NCI-H2107 treated with DMSO at 0.1 percent for 48 hours (cell line): ENCODE data around the gene HIKESHI.

Experiments used
- DNase-seq: peaks from one replicate; lab custom pipeline; 2025; ENCODE audit not compliant: unreplicated experiment; lab: John Stamatoyannopoulos, UW

The HIKESHI gene

GRCh38 chr11:86374069-86374468 is 72.0 kb downstream of the HIKESHI start:
- no peak for DNase-seq

GRCh38 chr11:86374586-86374985 is 72.5 kb downstream of the HIKESHI start, which contains the start of gene CCDC81:
Gene CCDC81 (plus strand): TSS chr11:86374887. CDS start chr11:86375164, 277 bp downstream.
- no peak for DNase-seq

- DNase-seq = no peak
Observed at GRCh38 chr11:86377972-86378371, 75.9 kb downstream of the HIKESHI start.

- no peak for DNase-seq
Observed at GRCh38 chr11:86380295-86381059, 78.4 kb downstream of the HIKESHI start.

- no peak for DNase-seq
Observed at GRCh38 chr11:86383041-86383955, 81.3 kb downstream of the HIKESHI start.

GRCh38 chr11:86386283-86386682 is 84.2 kb downstream of the HIKESHI start:
- DNase-seq = no peak

- DNase-seq = no peak
Observed at GRCh38 chr11:86386746-86387145, 84.7 kb downstream of the HIKESHI start.

GRCh38 chr11:86388198-86388597 is 86.2 kb downstream of the HIKESHI start:
- DNase-seq = no peak

GRCh38 chr11:86390487-86390886 is 88.4 kb downstream of the HIKESHI start:
- no peak for DNase-seq

GRCh38 chr11:86395061-86395551 is 93.1 kb downstream of the HIKESHI start:
- DNase-seq = no peak
